ENCODE measurements around the gene ATP1A2. TPM values are rescaled to one million over a fixed set of nuclear protein-coding genes. Genes with fewer than 3 reads are reported as not detected.

Gene ATP1A2
- total RNA-seq, 1 donor from 2014 or later: 0.04 TPM

GRCh38 chr1:160171354-160171753 lies 55.8 kb downstream of the ATP1A2 start:
- H3K4me3 ChIP-seq (ENCODE audit: low read depth, low read length): no peak overlapping the region
- H3K27me3 ChIP-seq (ENCODE audit: control insufficient read depth, insufficient read depth, low read length): no peaks in the 10 kb centered on the region
- no peak for DNase-seq (ENCODE audit: low read depth)
- H3K36me3 ChIP-seq (ENCODE audit: control insufficient read depth, insufficient read depth, low read length): no peaks in the 10 kb centered on the region
- TF ChIP-seq, protein P1, sequence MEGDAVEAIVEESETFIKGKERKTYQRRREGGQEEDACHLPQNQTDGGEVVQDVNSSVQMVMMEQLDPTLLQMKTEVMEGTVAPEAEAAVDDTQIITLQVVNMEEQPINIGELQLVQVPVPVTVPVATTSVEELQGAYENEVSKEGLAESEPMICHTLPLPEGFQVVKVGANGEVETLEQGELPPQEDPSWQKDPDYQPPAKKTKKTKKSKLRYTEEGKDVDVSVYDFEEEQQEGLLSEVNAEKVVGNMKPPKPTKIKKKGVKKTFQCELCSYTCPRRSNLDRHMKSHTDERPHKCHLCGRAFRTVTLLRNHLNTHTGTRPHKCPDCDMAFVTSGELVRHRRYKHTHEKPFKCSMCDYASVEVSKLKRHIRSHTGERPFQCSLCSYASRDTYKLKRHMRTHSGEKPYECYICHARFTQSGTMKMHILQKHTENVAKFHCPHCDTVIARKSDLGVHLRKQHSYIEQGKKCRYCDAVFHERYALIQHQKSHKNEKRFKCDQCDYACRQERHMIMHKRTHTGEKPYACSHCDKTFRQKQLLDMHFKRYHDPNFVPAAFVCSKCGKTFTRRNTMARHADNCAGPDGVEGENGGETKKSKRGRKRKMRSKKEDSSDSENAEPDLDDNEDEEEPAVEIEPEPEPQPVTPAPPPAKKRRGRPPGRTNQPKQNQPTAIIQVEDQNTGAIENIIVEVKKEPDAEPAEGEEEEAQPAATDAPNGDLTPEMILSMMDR (IDR thresholded peaks at IDR 0.05; ENCODE audit: insufficient read depth, low read length, poor library complexity, severe bottlenecking): no peak

DNA sequence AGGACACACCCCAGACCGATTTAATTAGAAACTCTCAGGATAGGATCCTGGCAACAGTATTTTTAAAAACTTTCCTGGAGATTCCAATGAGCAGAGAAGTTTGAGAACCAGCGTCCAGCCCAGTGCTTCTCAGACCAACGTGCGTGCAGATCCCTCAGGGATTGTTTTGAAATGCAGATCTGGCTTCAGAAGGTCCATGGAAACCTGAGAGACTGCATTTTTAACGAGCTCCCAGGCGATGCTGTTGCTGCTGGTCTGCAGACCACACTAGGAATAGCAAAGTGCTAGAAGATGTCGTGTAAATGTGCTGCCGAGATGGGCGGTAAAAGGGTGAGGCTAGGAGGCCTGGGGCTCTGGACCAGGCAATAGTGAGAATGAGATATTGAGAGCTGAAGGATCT lies 56.4 kb downstream of the ATP1A2 start:
- DNase-seq (ENCODE audit: low read depth): no peak
- Histone ChIP-seq H3K27me3 (ENCODE audit: control insufficient read depth, insufficient read depth, low read length) (no peaks in the 10 kb centered on the region), H3K4me3 (ENCODE audit: low read depth, low read length) (no peak overlapping the region), H3K36me3 (ENCODE audit: control insufficient read depth, insufficient read depth, low read length) (no peaks in the 10 kb centered on the region)
- TF ChIP-seq, protein P1 (IDR thresholded peaks at IDR 0.05; ENCODE audit: insufficient read depth, low read length, poor library complexity, severe bottlenecking): no peak

- TF ChIP-seq, protein P1 (IDR thresholded peaks at IDR 0.05; ENCODE audit: insufficient read depth, low read length, poor library complexity, severe bottlenecking): no peak
- no peak for DNase-seq (ENCODE audit: low read depth)
- no peaks in the 10 kb centered on the region for H3K36me3 ChIP-seq (ENCODE audit: control insufficient read depth, insufficient read depth, low read length)
- no peak overlapping the region for H3K4me3 ChIP-seq (ENCODE audit: low read depth, low read length)
- H3K27me3 ChIP-seq (ENCODE audit: control insufficient read depth, insufficient read depth, low read length): no peaks in the 10 kb centered on the region
These were observed 61.7 kb downstream of the ATP1A2 start for GRCh38 chr1:160177231-160177630.

DNA sequence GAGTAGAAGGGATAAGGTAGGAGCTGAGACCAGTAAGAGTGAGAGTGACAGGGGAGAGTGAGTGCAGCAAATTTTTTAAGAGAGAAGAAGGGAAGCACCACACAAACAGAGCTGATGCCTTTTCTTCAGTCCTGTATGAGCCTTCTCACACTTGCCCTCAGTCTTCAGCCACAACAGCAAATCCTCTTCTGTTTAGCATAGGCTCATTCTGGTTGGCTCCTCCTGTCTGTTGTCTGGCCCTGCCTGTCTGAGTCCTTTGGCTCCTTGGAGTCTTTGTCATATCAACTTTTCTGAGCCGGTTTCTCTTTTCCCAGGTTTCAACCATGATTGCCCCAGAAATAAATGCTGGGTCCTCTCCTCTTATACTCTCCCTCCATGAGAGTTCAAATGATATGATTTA lies 62.1 kb downstream of the ATP1A2 start:
- H3K36me3 ChIP-seq (ENCODE audit: control insufficient read depth, insufficient read depth, low read length): no peaks in the 10 kb centered on the region
- no peaks in the 10 kb centered on the region for H3K27me3 ChIP-seq (ENCODE audit: control insufficient read depth, insufficient read depth, low read length)
- TF ChIP-seq, protein P1 (IDR thresholded peaks at IDR 0.05; ENCODE audit: insufficient read depth, low read length, poor library complexity, severe bottlenecking): no peak
- no peak overlapping the region for H3K4me3 ChIP-seq (ENCODE audit: low read depth, low read length)
- no peak for DNase-seq (ENCODE audit: low read depth)

DNA sequence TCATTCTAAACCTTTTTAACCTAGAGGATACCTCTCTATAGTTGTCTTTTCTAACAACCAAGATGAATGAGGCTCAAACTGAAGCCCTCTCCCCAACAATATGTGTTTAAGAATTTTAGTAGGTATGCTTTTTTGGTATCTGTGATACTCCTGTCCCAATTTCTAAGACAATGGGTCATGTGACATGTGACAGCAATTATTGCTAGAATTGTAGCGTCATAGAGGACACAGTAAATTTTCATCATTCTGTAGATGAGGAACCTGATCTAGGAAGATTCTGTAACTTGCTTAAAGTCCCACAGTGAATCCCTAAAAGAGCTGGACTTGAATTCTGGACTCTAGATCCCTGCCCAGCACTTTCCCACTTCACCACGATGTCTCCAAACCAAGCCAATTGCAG lies 63.2 kb downstream of the ATP1A2 start:
- H3K36me3 ChIP-seq (ENCODE audit: control insufficient read depth, insufficient read depth, low read length): no peaks in the 10 kb centered on the region
- no peaks in the 10 kb centered on the region for H3K27me3 ChIP-seq (ENCODE audit: control insufficient read depth, insufficient read depth, low read length)
- no peak overlapping the region for H3K4me3 ChIP-seq (ENCODE audit: low read depth, low read length)
- DNase-seq (ENCODE audit: low read depth): no peak
- TF ChIP-seq, protein P1 (IDR thresholded peaks at IDR 0.05; ENCODE audit: insufficient read depth, low read length, poor library complexity, severe bottlenecking): no peak

GRCh38 chr1:160179336-160179735 lies 63.8 kb downstream of the ATP1A2 start:
- Histone ChIP-seq H3K27me3 (ENCODE audit: control insufficient read depth, insufficient read depth, low read length) (no peaks in the 10 kb centered on the region), H3K36me3 (ENCODE audit: control insufficient read depth, insufficient read depth, low read length) (no peaks in the 10 kb centered on the region), H3K4me3 (ENCODE audit: low read depth, low read length) (no peak overlapping the region)
- TF ChIP-seq, protein P1 (IDR thresholded peaks at IDR 0.05; ENCODE audit: insufficient read depth, low read length, poor library complexity, severe bottlenecking): no peak
- DNase-seq (ENCODE audit: low read depth): no peak

Data from kidney epithelial cell (primary cell).